Prostate gland (tissue), 2 donors: ENCODE measurements around the gene ENTREP1.
"Not testable (repeated sequence)": the region's sequence is repeated elsewhere in the genome, so short reads cannot be mapped to it uniquely, and the experiment has no call there.

ENCODE experiments used
- POLR2A ChIP-seq: fragments of 450-650 bp; IDR thresholded peaks from one replicate; pipeline ENCODE4 v1.6.1; 2016; ENCODE audit warnings: antibody characterized with exemption, mild to moderate bottlenecking
- POLR2AphosphoS5 ChIP-seq: sonication (generic); formaldehyde crosslinking; IDR thresholded peaks from one replicate; pipeline ENCODE4 v1.6.1; 2017; ENCODE audit warnings: antibody characterized with exemption
- TF ChIP-seq, protein P1 (sequence below), 4 experiments: fragments of 200-600 bp in 2 of 4; fragments of 450-650 bp in 2 of 4; sonication (generic) in 2 of 4; IDR thresholded peaks; 1 replicate in 3 of 4; 2 replicates in 1 of 4; pipeline ENCODE4 v1.5.1; 2016 to 2019; ENCODE audit warnings: antibody characterized with exemption in 4 of 4, mild to moderate bottlenecking in 2 of 4, moderate library complexity in 2 of 4

DNA sequence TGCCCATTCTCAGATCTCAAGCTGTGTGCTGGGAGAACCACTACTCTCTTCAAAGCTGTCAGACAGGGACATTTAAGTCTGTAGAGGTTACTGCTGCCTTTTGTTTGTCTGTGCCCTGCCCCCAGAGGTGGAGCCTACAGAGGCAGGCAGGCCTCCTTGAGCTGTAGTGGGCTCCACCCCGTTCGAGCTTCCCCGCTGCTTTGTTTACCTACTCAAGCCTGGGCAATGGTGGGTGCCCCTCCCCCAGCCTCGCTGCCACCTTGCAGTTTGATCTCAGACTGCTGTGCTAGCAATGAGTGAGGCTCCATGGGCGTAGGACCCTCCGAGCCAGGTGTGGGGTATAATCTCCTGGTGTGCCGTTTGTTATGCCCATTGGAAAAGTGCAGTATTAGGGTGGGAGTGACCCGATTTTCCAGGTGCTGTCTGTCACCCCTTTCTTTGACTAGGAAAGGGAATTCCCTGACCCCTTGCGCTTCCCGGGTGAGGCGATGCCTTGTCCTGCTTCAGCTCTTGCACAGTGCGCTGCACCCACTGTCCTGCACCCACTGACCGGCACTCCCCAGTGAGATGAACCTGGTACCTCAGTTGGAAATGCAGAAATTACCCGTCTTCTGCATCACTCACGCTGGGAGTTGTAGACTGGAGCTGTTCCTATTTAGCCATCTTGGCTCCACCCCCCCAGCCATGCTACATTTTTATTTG is 115.4 kb downstream of the ENTREP1 start:
- TF ChIP-seq, protein P1, sequence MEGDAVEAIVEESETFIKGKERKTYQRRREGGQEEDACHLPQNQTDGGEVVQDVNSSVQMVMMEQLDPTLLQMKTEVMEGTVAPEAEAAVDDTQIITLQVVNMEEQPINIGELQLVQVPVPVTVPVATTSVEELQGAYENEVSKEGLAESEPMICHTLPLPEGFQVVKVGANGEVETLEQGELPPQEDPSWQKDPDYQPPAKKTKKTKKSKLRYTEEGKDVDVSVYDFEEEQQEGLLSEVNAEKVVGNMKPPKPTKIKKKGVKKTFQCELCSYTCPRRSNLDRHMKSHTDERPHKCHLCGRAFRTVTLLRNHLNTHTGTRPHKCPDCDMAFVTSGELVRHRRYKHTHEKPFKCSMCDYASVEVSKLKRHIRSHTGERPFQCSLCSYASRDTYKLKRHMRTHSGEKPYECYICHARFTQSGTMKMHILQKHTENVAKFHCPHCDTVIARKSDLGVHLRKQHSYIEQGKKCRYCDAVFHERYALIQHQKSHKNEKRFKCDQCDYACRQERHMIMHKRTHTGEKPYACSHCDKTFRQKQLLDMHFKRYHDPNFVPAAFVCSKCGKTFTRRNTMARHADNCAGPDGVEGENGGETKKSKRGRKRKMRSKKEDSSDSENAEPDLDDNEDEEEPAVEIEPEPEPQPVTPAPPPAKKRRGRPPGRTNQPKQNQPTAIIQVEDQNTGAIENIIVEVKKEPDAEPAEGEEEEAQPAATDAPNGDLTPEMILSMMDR (IDR thresholded peaks at IDR 0.05), result not testable (repeated sequence)
- not testable (repeated sequence) for TF ChIP-seq POLR2A, POLR2AphosphoS5
